Thoracic aorta (tissue), 2 donors: Measurements from ENCODE around the gene GCHFR. TPM values are rescaled to one million over a fixed set of nuclear protein-coding genes. Genes with fewer than 3 reads are reported as not detected.

Experiments
- ATAC-seq: fragments of 150-250 bp; one replicate; pipeline ENCODE4 v1.8.0; 2017; ENCODE audit warnings: low read depth; ENCODE audit not compliant: insufficient number of reproducible peaks, low FRiP score
- DNase-seq: peaks from one replicate; pipeline ENCODE4 v3.0.0-alpha.2; 2020; ENCODE audit warnings: low spot score
- H3K27ac ChIP-seq, 2 donors: fragments of 200-600 bp; sonication (generic); 1 replicate in 1 of 2; 2 replicates in 1 of 2; pipeline ENCODE4 v1.5.1; 2016; ENCODE audit warnings: mild to moderate bottlenecking in 2 of 2, moderate library complexity in 2 of 2
- H3K27me3 ChIP-seq: fragments of 200-600 bp; sonication (generic); replicated peaks from 2 replicates; pipeline ENCODE4 v1.6.0; 2016; ENCODE audit warnings: mild to moderate bottlenecking; ENCODE audit not compliant: insufficient read depth
- H3K36me3 ChIP-seq: fragments of 200-600 bp; sonication (generic); one replicate; pipeline ENCODE4 v1.5.1; 2016
- H3K4me1 ChIP-seq, 2 donors: fragments of 200-600 bp; sonication (generic); 1 replicate in 1 of 2; 2 replicates in 1 of 2; pipeline versions ENCODE4 v1.5.1 to v1.6.0; 2016; ENCODE audit warnings: low read depth in 2 of 2, mild to moderate bottlenecking in 1 of 2; ENCODE audit not compliant: control insufficient read depth in 1 of 2
- H3K4me3 ChIP-seq: fragments of 200-600 bp; sonication (generic); 2 replicates; pipeline ENCODE4 v1.5.1; 2016; ENCODE audit warnings: mild to moderate bottlenecking
- H3K9me3 ChIP-seq: fragments of 200-600 bp; sonication (generic); 2 replicates; pipeline ENCODE4 v1.5.1; 2016
- total RNA-seq, 2 donors: library from RNA; depleted of rRNA; stranded (reverse); fragments of >200 nt; gene quantifications; one replicate each; pipeline versions ENCODE4 v1.1.0 to v1.2.3, GENCODE V29; 2016
- TF ChIP-seq, protein P1 (sequence below): fragments of 200-600 bp; sonication (generic); IDR thresholded peaks from one replicate; pipeline ENCODE4 v1.5.1; 2019; ENCODE audit warnings: antibody characterized with exemption

GCHFR gene
- total RNA-seq: 10 to 100 TPM; 14.1 to 17.2 TPM

DNA sequence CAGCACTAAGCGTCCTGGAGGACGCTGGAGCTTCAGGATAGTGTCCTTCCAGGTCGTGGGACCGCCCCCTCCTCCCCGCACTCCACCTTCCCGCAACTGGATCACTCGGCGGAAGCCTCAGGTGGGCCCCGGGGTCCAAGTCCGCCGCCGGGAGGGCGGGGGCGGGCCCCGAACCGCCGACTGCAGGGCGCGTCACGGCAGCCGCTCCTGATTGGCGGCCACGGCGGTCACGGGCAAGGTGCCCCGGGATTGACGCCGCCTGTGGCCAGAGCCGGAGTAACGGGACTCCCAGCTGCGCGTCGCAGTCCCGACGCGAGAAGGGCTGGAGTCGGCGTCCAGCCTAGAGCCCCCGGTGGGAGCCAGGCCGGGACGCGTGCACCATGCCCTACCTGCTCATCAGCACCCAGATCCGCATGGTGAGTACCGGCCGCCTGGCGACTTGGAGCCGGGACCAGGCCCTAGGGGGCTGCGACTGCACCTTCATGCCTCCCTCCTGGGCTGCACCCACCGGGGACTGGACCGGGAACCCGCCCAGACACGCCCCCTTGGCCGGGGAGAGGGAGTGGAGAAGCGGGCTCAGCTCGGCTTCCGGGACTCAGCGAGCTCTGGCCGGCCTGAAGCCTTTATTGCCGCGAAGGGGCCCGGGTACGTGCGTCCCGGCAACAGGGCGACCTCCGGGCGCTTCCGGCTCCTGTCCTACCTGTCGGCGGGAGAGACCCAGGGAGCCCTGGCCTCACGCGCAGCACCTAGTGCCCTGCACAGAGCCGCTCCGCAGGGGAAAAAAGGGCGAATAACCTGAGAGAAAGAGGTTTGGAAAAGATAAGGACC is at the start of gene GCHFR:
GCHFR (plus strand) TSS at position 268 of the 828 bp plus-strand sequence; CDS start at position 381, 113 bp downstream.
- Histone ChIP-seq H3K4me3 (peak within 1 kb of the TSS; percentile 79), H3K27me3 (no peaks in the 10 kb centered on the region), H3K27ac (peak within 1 kb of the TSS; percentile 78 to 88), H3K36me3 (no peaks in the 10 kb centered on the region), H3K4me1 (peaks cover 19 to 39% of the 10 kb centered on the region in 2 donors), H3K9me3 (no peaks in the 10 kb centered on the region)
- ATAC-seq (peak; percentile 26), DNase-seq (no peak)
- TF ChIP-seq, protein P1, sequence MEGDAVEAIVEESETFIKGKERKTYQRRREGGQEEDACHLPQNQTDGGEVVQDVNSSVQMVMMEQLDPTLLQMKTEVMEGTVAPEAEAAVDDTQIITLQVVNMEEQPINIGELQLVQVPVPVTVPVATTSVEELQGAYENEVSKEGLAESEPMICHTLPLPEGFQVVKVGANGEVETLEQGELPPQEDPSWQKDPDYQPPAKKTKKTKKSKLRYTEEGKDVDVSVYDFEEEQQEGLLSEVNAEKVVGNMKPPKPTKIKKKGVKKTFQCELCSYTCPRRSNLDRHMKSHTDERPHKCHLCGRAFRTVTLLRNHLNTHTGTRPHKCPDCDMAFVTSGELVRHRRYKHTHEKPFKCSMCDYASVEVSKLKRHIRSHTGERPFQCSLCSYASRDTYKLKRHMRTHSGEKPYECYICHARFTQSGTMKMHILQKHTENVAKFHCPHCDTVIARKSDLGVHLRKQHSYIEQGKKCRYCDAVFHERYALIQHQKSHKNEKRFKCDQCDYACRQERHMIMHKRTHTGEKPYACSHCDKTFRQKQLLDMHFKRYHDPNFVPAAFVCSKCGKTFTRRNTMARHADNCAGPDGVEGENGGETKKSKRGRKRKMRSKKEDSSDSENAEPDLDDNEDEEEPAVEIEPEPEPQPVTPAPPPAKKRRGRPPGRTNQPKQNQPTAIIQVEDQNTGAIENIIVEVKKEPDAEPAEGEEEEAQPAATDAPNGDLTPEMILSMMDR: peak; percentile 41

DNA sequence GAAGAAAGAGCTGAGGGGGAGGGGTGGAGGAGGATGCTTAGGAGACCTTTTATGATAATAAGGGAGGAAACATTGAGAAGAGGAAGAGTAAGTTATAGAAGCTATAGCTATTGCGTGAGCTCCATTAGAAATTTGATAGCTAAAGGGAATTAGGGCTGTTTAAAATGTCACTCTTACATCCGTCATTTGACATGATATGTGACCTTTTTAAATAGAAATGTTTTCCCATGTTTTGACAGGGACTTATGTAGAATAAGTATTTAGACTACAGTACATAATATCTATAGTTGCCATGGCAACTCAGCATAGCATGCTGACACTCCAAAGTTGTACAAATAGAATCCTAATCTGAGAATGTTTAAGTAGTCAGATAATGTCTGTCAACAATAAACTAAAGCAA is 49.7 kb upstream of the GCHFR start:
- ATAC-seq: no peak

DNA sequence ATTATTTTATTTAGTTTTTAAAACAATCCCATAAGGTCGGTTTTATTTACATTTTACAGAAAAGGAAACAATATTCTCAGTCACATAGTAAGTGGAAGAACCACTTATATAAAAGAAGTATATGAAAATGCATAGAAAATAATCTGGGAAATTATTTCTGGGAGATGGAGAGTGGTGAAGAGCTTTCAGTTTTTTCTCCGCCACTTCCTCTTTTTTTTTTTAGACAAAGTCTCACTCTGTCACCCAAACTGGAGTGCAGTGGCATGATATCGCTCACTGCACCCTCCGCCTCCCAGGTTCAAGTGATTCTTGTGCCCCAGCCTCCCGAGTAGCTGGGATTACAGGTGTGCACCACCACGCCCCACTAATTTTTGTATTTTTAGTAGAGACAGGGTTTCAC is 47.7 kb upstream of the GCHFR start:
- TF ChIP-seq, protein P1: no peak
- ATAC-seq (no peak), DNase-seq (no peak)
- Histone ChIP-seq H3K4me3 (no peak overlapping the region), H3K36me3 (no peaks in the 10 kb centered on the region), H3K4me1 (no peaks in the 10 kb centered on the region), H3K9me3 (no peaks in the 10 kb centered on the region), H3K27me3 (no peaks in the 10 kb centered on the region), H3K27ac (no peak overlapping the region)

More for the DNA sequence above, 49.7 kb upstream of the GCHFR start:
- H3K4me3 ChIP-seq: no peak overlapping the region
- H3K36me3 ChIP-seq: no peaks in the 10 kb centered on the region
- no peaks in the 10 kb centered on the region for H3K9me3 ChIP-seq
- H3K27me3 ChIP-seq: no peaks in the 10 kb centered on the region
- DNase-seq: no peak
- H3K4me1 ChIP-seq: no peaks in the 10 kb centered on the region
- TF ChIP-seq, protein P1: no peak
- H3K27ac ChIP-seq: no peak overlapping the region

DNA sequence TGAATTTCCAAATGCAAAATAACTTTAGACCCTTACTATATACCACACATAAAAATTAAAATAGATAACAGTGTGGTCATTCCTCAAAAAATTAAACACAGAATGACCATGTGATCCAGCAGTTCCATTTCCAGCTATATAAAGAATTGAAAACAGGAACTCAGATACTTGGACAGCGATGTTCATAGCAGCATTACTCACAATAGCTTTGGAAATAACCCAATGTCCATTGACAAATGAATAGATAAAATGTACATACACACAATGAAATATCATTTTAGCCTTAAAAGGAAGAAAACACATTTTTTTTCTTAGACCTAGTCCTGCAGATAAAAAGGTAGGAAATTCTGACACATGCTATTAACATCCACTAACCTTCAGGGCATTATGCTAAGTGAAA is 42.2 kb upstream of the GCHFR start:
- H3K4me1 ChIP-seq: no peaks in the 10 kb centered on the region
- H3K36me3 ChIP-seq: no peaks in the 10 kb centered on the region
- no peaks in the 10 kb centered on the region for H3K9me3 ChIP-seq
- no peak for DNase-seq
- no peak overlapping the region for H3K27ac ChIP-seq
- no peak overlapping the region for H3K4me3 ChIP-seq
- H3K27me3 ChIP-seq: no peaks in the 10 kb centered on the region
- ATAC-seq: no peak
- TF ChIP-seq, protein P1: no peak

DNA sequence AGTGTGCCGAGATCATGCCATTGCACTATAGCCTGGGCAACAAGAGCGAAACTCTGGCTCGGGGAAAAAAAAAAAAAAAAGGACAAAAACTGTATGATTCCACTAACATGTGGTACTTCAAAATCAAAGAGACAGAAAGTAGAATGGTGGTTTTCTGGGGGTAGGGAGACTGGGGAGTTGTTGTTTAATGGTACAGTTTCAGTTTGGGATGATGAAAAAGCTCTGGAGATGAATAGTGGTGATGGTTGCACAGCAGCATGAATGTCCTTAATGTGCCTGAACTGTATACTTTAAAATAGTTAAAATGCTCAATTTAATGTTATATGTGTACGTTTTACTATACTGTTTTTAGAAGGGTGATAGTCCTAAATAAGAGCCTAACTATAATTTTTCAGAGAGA is 41.5 kb upstream of the GCHFR start:
- DNase-seq: no peak
- Histone ChIP-seq H3K4me1 (no peaks in the 10 kb centered on the region), H3K9me3 (no peaks in the 10 kb centered on the region), H3K27ac (no peak overlapping the region), H3K27me3 (no peaks in the 10 kb centered on the region), H3K36me3 (no peaks in the 10 kb centered on the region), H3K4me3 (no peak overlapping the region)
- TF ChIP-seq, protein P1: no peak
- no peak for ATAC-seq
